ENCODE data around the gene ARHGAP40.

The ARHGAP40 gene

DNA sequence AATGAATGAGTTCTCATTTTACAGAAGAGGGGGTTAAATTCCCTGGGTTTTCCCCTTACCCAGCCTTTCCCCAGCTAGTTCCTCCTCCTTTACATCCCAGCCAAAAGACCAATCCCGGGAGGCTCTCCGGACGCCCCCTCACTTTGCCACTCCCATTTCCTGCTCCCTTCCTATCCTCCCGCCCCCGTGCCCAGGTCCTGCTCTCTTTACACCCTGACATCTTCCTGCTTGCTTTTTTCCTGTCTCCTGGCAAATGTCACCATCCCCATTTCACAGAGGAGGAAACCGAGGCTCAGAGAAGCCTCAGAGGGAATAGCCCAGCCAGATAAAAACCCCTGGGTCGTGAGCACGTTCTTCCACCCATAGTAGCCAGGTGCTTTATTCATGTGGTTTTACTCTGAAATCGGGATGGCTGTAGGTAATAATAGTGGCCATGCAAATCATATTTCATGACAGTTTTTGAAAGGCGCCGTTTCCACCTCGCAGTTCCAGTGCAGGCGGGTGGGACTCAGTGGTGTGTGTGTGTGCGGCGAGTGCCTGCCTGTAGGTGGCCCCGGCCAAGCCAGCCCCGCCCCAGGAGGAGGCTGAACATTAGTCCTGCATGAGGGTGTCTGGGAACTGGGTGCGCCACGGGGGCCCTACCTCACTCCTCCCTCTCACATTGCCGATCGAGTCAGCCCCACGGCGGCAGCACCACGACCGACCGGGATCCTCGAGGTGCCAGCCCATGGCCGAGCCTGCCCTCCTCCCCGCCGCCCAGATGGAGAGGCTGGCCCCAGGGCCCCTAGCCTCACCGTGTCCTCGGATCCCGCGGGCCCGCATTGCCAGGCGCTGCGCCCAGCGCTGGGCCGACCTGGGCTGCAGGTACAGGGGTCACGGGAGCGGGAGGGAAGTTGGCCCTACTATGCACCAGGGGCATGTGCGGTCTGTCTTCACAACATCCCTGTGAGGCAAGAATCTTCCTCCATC lies at the start of gene ARHGAP40:
Gene ARHGAP40 (plus strand): TSS at position 594 of the 969 bp plus-strand sequence.
- no peak for DNase-seq

- DNase-seq = no peak
Measured at GRCh38 chr20:38554986-38555385, 46.6 kb upstream of the ARHGAP40 start.

DNA sequence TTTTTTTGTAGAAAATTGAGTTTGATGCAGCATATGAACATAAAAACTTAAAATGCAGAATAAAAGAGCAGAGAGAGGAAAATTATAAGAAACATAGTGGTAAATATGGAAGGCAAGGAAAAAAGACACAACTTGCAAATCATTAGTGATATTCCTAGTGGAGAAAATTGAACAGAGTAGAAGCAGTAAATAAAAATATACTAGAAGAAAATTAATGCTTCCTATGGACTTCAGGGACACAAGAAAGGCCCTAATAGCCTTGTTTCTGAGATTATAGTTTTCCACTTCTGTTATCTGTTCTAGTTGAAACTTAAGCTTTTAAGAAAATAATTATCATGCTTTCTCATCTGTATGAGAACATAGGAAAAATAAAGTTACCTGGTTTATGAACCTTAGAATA lies 46.2 kb upstream of the ARHGAP40 start:
- no peak for DNase-seq

- no peak for DNase-seq
Measured at GRCh38 chr20:38557174-38557573, 44.4 kb upstream of the ARHGAP40 start.

DNA sequence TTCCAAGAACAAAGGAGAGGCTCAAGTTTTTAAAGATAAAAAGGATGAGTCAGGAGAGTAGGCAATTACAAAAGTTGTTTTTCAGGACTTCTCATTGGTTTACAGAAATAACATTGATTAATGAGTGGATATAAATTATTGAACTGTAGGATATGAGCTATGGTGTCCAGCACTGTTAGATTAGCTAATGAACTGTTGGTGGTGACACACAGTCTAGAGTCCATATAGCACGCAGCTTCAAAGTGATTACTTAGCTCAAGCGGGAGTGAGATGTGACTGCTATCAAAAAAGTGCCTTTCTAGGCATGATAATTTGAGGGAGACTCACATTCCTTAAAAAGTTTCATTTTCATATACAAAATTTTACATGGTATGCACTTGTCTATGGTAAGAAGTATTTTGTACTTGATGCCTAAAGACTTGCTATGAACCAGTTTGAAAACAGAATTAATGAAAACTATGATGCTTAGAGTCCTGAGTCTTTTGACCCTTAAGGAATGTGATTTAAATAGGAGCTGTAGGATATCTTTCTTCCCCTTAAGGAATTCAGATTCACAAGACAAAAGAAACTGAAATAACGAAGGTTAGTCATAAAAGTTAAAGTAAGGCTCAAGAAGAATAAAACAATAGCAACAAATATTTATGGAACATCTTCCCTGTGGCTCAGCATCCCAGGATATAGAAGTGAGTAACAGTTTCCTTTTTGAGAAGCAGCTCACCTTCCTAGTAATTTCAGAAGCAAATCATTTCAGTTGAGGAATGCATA lies 42.8 kb upstream of the ARHGAP40 start:
- no peak for DNase-seq

DNA sequence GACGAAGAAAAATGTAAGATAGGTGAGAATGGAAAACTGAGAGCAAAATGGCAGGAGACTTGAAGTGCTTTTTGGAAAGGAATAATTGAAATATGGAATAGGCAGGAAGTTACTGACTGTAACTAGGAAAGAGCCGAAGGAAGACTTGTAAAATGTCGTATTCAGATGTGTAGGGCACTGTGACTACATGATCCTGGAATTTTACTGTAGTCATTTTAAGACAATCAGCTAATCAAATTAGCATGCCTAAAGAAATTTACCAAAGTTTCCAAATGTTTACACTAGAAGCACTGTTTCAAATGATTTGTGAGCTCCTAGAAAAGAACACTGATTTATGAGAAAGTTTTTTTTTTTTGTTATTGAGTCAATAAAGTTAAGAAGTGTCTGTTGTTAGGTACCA lies 41.8 kb upstream of the ARHGAP40 start:
- no peak for DNase-seq

GRCh38 chr20:38563802-38564431 lies 37.7 kb upstream of the ARHGAP40 start:
- DNase-seq = no peak

- DNase-seq = no peak
Measured at GRCh38 chr20:38564680-38565079, 36.9 kb upstream of the ARHGAP40 start.

- no peak for DNase-seq
Measured at GRCh38 chr20:38566036-38566598, 35.5 kb upstream of the ARHGAP40 start.

GRCh38 chr20:38569747-38570525 lies 31.7 kb upstream of the ARHGAP40 start:
- no peak for DNase-seq

- no peak for DNase-seq
Measured at GRCh38 chr20:38573413-38573812, 28.2 kb upstream of the ARHGAP40 start.

GRCh38 chr20:38579219-38579910 lies 22.2 kb upstream of the ARHGAP40 start:
- DNase-seq = no peak

DNA sequence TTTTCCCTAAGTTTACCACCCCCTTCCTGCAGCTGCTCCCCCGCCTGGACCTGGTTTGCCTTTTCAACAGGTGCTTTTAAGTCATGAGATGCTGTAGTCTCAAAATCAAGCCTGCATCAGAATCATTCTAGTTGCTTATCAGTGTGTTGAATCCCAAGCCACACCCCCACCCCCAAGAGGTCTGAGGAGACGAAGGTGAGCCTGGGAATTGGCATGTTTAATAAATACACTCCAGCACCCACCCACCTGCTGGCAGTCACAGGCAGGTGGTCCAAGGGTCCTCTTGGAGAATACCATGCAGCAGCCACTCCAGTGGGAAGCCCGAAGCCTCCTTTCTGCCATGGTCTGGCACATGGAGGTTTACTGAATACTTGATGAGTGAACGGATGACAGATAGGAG lies 21.7 kb upstream of the ARHGAP40 start:
- no peak for DNase-seq

DNA sequence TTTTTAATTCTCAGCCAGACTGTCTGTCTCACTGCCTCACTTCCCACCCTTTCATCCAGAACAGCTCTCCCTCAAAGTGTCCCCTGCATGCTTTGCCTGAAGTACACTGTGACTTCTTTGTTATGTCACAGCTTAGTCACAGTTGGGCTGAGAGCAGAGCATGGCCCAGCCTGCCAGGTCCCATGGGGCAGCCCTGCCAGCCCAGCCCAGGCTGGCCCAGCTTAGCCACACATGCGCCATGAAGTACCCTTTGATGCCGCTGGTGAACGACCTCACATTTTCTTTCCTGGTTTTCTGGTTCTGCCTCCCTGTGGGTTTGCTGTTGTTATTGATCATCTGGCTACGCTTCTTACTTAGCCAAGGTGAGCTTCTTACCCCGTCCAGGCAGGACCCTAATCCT lies 20.6 kb upstream of the ARHGAP40 start, which contains the start of gene ADIG:
Gene ADIG (plus strand): TSS at position 185 of the 400 bp plus-strand sequence. CDS start 54 bp downstream, at position 239.
- no peak for DNase-seq

- DNase-seq = no peak
Measured at GRCh38 chr20:38581830-38582358, 19.7 kb upstream of the ARHGAP40 start.

DNA sequence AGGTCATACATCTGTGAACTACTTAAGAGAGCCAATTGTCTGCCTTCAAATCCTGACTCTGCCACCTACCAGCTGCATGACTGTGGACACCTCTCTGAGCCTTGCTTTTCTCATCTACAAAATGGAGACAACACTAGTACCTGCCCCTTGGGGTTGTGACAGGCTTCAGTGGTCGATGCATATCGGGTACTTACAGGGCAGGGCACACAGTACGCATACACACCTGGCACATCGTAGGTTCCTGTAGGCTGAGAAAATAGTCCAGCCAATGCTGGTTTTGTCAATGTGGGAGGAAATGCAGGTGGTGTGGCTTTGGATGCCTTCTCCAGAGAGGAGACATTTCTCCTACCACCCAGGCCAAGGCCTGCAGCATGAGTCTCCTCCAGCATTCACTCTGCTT lies 18.3 kb upstream of the ARHGAP40 start:
- no peak for DNase-seq

DNA sequence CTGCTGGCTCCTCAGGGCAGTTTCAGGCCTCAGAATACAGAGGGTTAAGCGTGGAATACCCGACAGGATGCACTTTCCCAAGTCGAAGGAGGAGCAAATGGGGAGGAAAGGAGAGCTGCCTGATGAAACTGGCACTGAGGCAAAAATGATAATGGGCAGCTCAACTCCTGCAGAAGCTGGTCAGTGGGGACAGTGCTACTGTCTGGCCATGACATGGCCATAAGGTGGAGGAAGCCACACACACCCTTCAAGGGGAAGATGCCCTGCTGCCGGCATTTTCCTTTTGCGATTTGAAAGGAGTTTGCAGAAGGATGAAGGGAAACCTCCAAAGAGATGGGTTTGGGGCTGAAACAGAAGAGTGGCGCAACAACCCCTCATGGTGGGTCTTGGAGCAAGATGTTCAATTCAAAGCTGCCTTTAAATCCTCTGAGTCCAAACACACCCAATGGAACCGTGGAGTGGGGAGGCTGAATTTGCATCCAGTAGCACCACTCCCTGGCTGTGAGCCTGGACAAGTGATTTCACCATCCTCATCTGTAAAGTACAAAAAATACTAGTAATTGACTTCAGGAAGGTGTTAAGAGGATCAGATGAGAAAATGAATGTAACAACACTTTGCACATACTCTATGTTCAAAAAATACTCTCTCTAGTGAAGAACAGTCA lies 17.4 kb upstream of the ARHGAP40 start:
- no peak for DNase-seq

DNA sequence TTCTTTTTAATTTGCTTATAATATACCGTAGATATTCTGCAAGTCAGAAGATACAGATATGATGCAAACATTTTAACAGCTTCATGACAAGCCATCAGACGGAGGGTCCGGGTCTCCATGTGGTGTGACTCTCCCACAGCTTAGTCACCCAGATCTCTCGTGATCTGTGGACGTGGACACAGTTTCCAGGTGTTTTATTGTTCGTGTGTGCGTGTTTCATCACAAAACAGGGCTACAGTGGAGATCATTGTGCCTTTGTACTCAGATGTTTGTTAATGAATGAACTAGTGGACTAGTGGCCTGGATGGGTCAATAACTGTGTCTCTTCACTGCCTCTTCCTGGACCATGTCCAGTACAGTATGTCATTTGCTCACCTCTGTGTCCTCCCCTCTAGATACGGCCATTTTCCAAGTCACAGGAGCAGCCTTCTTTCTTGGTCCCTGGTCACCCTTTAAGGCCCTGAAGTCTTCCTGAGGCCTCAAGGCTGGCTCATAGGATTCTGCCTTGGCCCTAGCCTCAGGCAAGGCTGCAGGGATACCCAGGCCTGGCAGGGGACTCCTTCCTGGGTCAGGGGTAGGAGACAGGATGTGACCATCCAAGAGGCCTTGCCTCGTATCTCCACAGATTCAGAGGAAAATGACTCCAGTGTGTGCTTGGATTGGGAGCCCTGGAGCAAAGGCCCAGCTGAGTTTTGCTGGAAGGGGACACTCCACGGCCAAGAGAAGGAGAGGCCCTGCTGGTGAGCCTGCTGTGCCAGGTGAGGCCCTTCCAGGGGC lies 16.0 kb upstream of the ARHGAP40 start:
- no peak for DNase-seq

GRCh38 chr20:38586181-38586525 lies 15.5 kb upstream of the ARHGAP40 start:
- no peak for DNase-seq

- no peak for DNase-seq
Measured at GRCh38 chr20:38588303-38588702, 13.3 kb upstream of the ARHGAP40 start.

Data from activated CD4-positive, alpha-beta T cell treated with anti-CD3 and anti-CD28 coated beads, Interleukin-2, amount 50 U/mL, for 1 hour (primary cell).